ENCODE results near the gene ALX3.

The ALX3 gene

DNA sequence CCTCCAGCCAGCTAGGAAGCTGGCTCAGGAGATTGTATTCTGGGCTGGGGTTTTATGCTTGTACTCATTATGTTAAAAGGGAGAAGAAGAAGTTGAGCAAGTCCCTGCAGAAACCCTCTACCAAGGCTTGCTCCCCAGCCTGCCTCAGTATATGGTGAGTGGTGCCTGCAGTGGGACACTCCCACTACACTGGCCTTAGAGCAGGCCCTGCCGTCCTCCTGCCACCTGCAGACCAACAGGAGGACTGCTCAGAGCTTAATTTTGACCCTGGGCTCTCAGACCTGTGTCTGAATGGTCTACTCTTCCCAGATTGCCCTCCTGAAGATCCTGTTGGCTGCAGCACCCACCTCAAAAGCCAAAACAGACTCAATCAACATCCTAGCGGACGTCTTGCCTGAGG is 23.0 kb downstream of the ALX3 start:
- H3K36me3 ChIP-seq = peaks cover 100% of the 10 kb centered on the region
- TF ChIP-seq, protein P1, sequence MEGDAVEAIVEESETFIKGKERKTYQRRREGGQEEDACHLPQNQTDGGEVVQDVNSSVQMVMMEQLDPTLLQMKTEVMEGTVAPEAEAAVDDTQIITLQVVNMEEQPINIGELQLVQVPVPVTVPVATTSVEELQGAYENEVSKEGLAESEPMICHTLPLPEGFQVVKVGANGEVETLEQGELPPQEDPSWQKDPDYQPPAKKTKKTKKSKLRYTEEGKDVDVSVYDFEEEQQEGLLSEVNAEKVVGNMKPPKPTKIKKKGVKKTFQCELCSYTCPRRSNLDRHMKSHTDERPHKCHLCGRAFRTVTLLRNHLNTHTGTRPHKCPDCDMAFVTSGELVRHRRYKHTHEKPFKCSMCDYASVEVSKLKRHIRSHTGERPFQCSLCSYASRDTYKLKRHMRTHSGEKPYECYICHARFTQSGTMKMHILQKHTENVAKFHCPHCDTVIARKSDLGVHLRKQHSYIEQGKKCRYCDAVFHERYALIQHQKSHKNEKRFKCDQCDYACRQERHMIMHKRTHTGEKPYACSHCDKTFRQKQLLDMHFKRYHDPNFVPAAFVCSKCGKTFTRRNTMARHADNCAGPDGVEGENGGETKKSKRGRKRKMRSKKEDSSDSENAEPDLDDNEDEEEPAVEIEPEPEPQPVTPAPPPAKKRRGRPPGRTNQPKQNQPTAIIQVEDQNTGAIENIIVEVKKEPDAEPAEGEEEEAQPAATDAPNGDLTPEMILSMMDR (IDR thresholded peaks at IDR 0.05) = no peak
- no peak overlapping the region for H3K27ac ChIP-seq
- no peaks in the 10 kb centered on the region for H3K27me3 ChIP-seq
- H3K9me3 ChIP-seq = no peaks in the 10 kb centered on the region
- no peak overlapping the region for H3K4me3 ChIP-seq (ENCODE audit: low read depth in 1 of 2, low read length in 1 of 2)
- H3K4me1 ChIP-seq (ENCODE audit: control insufficient read depth in 1 of 2, insufficient read depth in 1 of 2, low read depth in 1 of 2, low read length in 1 of 2) = peaks cover 2 to 5% of the 10 kb centered on the region in 2 experiments

DNA sequence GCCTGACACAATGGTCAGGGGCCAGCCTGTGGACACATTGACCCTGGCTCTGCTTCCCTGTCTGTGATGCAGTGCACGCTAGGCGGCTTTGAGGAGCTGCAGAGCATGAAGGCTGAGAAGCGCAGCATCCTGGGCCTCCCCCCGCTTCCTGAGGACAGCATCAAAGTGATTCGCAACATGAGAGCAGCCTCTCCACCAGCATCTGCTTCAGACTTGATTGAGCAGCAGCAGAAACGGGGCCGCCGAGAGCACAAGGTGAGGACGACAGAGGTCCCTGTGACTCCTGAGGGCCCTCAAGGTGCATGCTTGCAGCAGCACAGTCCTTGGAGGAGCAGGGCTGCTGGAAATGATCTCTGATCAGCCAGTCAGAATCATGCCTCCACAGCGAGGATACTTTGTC is 27.5 kb downstream of the ALX3 start:
- Histone ChIP-seq H3K9me3 (no peaks in the 10 kb centered on the region), H3K27ac (no peak overlapping the region), H3K36me3 (peaks cover 100% of the 10 kb centered on the region), H3K4me3 (ENCODE audit: low read depth in 1 of 2, low read length in 1 of 2) (no peak overlapping the region), H3K4me1 (ENCODE audit: control insufficient read depth in 1 of 2, insufficient read depth in 1 of 2, low read depth in 1 of 2, low read length in 1 of 2) (peaks cover 5 to 6% of the 10 kb centered on the region in 2 experiments), H3K27me3 (no peaks in the 10 kb centered on the region)
- TF ChIP-seq, protein P1 (IDR thresholded peaks at IDR 0.05) = no peak

DNA sequence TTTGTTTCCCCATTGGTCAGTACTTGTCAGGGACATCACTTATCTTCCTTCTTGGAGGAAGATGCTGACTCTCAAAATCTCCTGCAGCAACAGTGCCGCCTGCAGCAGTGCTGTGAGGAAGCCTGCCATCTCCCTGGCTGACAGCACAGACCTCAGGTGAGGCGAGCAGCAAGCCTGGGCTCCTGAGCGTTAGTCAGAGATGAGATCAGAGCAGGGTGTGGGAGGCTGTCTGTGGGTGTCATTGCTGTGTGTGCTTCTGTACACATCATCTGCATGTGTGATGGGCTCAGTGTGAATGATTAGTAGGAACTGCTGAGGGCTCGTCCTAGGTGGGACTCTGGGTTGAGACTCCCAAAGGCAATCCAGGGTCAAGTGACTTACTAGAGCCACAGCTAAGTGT is 29.9 kb downstream of the ALX3 start:
- H3K4me1 ChIP-seq (ENCODE audit: control insufficient read depth in 1 of 2, insufficient read depth in 1 of 2, low read depth in 1 of 2, low read length in 1 of 2) = peaks cover 9% of the 10 kb centered on the region in 2 experiments
- H3K36me3 ChIP-seq = peaks cover 76% of the 10 kb centered on the region
- H3K27me3 ChIP-seq = no peaks in the 10 kb centered on the region
- H3K27ac ChIP-seq = no peak overlapping the region
- TF ChIP-seq, protein P1 (IDR thresholded peaks at IDR 0.05) = no peak
- no peak overlapping the region for H3K4me3 ChIP-seq (ENCODE audit: low read depth in 1 of 2, low read length in 1 of 2)
- H3K9me3 ChIP-seq = no peaks in the 10 kb centered on the region

GRCh38 chr1:110039641-110040040 is 30.8 kb downstream of the ALX3 start:
- Histone ChIP-seq H3K9me3 (no peaks in the 10 kb centered on the region), H3K27ac (no peak overlapping the region), H3K4me1 (ENCODE audit: control insufficient read depth in 1 of 2, insufficient read depth in 1 of 2, low read depth in 1 of 2, low read length in 1 of 2) (peaks cover 15 to 16% of the 10 kb centered on the region in 2 experiments), H3K36me3 (peaks cover 67% of the 10 kb centered on the region), H3K27me3 (no peaks in the 10 kb centered on the region), H3K4me3 (ENCODE audit: low read depth in 1 of 2, low read length in 1 of 2) (no peak overlapping the region)
- TF ChIP-seq, protein P1 (IDR thresholded peaks at IDR 0.05) = no peak

GRCh38 chr1:110038271-110038670 is 32.2 kb downstream of the ALX3 start:
- Histone ChIP-seq H3K4me3 (ENCODE audit: low read depth in 1 of 2, low read length in 1 of 2) (no peak overlapping the region), H3K9me3 (no peaks in the 10 kb centered on the region), H3K27me3 (no peaks in the 10 kb centered on the region), H3K36me3 (peaks cover 53% of the 10 kb centered on the region), H3K27ac (no peak overlapping the region), H3K4me1 (ENCODE audit: control insufficient read depth in 1 of 2, insufficient read depth in 1 of 2, low read depth in 1 of 2, low read length in 1 of 2) (peaks cover 21 to 24% of the 10 kb centered on the region in 2 experiments)
- TF ChIP-seq, protein P1 (IDR thresholded peaks at IDR 0.05) = no peak
